HCT116 (cell line): ENCODE data around the gene RMI1.

Experiments
- EGR1 ChIP-seq: IDR thresholded peaks from 2 replicates; pipeline ENCODE4 v1.6.1; 2012; ENCODE audit warnings: low read depth
- EZH2 ChIP-seq: fragments of 200-600 bp; sonication (generic); IDR thresholded peaks from 2 replicates; pipeline ENCODE4 v1.6.1; 2017; ENCODE audit warnings: antibody characterized with exemption, mixed run types
- JUND ChIP-seq: IDR thresholded peaks from 2 replicates; pipeline ENCODE4 v1.6.1; 2012
- POLR2A ChIP-seq: IDR thresholded peaks from 2 replicates; pipeline ENCODE4 v1.7.0; 2011; ENCODE audit warnings: borderline replicate concordance; ENCODE audit not compliant: insufficient read depth, insufficient read length; ENCODE audit errors: extremely low read depth
- POLR2AphosphoS5 ChIP-seq: IDR thresholded peaks from 2 replicates; pipeline ENCODE4 v1.6.1; 2011; ENCODE audit warnings: mild to moderate bottlenecking, low read depth, low read length, moderate library complexity
- RAD21 ChIP-seq: IDR thresholded peaks from 2 replicates; pipeline ENCODE4 v1.6.1; 2012; ENCODE audit warnings: low read depth, mild to moderate bottlenecking
- SIN3A ChIP-seq: IDR thresholded peaks from 2 replicates; pipeline ENCODE4 v1.6.1; 2012; ENCODE audit warnings: low read depth
- SP1 ChIP-seq: IDR thresholded peaks from 2 replicates; pipeline ENCODE4 v1.6.1; 2012; ENCODE audit warnings: low read depth
- SRF ChIP-seq: IDR thresholded peaks from 2 replicates; pipeline ENCODE4 v1.6.1; 2012; ENCODE audit warnings: low read depth
- TF ChIP-seq, protein P1 (sequence below), 3 experiments: fragments of 200-600 bp in 1 of 3; sonication (generic) in 1 of 3; IDR thresholded peaks in 2 of 3; conservative IDR thresholded peaks in 1 of 3; 2 replicates each; pipeline ENCODE4 v1.5.1; 2012 to 2017; ENCODE audit warnings: low read depth in 2 of 3, low read length in 2 of 3, antibody characterized with exemption in 1 of 3, borderline replicate concordance in 1 of 3, control low read depth in 1 of 3, mild to moderate bottlenecking in 1 of 3, mixed read lengths in 1 of 3, mixed run types in 1 of 3, moderate library complexity in 1 of 3; ENCODE audit not compliant: insufficient read depth in 1 of 3
- TF ChIP-seq, protein P2 (sequence below): IDR thresholded peaks from 2 replicates; pipeline ENCODE4 v1.6.1; 2011; ENCODE audit warnings: mild to moderate bottlenecking, low read length, moderate library complexity; ENCODE audit not compliant: insufficient replicate concordance; ENCODE audit errors: extremely low read depth
- TF ChIP-seq, protein P3 (sequence below): IDR thresholded peaks from 2 replicates; pipeline ENCODE4 v1.6.1; 2012; ENCODE audit warnings: low read depth
- TF ChIP-seq, protein P4 (sequence below): IDR thresholded peaks from 2 replicates; pipeline ENCODE4 v1.6.1; 2012

DNA sequence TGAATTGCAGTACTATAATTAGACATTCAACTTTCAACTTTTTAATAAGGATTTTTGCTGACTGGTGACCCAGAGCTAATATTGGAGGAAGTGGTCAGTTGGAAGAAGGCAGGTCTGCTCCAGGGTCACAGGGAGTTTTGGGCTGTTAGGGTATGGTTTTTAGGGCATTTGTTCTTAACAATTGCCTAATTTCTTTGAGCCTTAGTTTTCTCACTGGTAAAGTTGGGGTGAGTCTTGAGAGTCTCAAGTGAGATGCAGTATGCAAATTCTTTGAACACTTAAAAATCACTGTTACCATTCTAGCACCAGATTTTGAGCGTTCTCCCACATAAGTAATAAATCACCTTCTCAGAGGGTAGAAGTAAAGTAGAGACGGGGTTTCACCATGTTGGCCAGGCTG is 50.9 kb downstream of the RMI1 start:
- TF ChIP-seq EZH2 (no peak), EGR1 (no peak), POLR2A (no peak), SIN3A (no peak), SRF (no peak), JUND (no peak), SP1 (no peak), RAD21 (no peak), POLR2AphosphoS5 (no peak)
- TF ChIP-seq, protein P1, sequence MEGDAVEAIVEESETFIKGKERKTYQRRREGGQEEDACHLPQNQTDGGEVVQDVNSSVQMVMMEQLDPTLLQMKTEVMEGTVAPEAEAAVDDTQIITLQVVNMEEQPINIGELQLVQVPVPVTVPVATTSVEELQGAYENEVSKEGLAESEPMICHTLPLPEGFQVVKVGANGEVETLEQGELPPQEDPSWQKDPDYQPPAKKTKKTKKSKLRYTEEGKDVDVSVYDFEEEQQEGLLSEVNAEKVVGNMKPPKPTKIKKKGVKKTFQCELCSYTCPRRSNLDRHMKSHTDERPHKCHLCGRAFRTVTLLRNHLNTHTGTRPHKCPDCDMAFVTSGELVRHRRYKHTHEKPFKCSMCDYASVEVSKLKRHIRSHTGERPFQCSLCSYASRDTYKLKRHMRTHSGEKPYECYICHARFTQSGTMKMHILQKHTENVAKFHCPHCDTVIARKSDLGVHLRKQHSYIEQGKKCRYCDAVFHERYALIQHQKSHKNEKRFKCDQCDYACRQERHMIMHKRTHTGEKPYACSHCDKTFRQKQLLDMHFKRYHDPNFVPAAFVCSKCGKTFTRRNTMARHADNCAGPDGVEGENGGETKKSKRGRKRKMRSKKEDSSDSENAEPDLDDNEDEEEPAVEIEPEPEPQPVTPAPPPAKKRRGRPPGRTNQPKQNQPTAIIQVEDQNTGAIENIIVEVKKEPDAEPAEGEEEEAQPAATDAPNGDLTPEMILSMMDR (IDR thresholded peaks at IDR 0.05 in 2 of 3, conservative IDR thresholded peaks at IDR 0.05 in 1 of 3; ENCODE audit: borderline replicate concordance in 1 of 3, insufficient read depth in 1 of 3, low read depth in 2 of 3, low read length in 2 of 3), result no peak
- TF ChIP-seq, protein P2, sequence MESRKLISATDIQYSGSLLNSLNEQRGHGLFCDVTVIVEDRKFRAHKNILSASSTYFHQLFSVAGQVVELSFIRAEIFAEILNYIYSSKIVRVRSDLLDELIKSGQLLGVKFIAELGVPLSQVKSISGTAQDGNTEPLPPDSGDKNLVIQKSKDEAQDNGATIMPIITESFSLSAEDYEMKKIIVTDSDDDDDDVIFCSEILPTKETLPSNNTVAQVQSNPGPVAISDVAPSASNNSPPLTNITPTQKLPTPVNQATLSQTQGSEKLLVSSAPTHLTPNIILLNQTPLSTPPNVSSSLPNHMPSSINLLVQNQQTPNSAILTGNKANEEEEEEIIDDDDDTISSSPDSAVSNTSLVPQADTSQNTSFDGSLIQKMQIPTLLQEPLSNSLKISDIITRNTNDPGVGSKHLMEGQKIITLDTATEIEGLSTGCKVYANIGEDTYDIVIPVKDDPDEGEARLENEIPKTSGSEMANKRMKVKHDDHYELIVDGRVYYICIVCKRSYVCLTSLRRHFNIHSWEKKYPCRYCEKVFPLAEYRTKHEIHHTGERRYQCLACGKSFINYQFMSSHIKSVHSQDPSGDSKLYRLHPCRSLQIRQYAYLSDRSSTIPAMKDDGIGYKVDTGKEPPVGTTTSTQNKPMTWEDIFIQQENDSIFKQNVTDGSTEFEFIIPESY, result no peak
- TF ChIP-seq, protein P3, sequence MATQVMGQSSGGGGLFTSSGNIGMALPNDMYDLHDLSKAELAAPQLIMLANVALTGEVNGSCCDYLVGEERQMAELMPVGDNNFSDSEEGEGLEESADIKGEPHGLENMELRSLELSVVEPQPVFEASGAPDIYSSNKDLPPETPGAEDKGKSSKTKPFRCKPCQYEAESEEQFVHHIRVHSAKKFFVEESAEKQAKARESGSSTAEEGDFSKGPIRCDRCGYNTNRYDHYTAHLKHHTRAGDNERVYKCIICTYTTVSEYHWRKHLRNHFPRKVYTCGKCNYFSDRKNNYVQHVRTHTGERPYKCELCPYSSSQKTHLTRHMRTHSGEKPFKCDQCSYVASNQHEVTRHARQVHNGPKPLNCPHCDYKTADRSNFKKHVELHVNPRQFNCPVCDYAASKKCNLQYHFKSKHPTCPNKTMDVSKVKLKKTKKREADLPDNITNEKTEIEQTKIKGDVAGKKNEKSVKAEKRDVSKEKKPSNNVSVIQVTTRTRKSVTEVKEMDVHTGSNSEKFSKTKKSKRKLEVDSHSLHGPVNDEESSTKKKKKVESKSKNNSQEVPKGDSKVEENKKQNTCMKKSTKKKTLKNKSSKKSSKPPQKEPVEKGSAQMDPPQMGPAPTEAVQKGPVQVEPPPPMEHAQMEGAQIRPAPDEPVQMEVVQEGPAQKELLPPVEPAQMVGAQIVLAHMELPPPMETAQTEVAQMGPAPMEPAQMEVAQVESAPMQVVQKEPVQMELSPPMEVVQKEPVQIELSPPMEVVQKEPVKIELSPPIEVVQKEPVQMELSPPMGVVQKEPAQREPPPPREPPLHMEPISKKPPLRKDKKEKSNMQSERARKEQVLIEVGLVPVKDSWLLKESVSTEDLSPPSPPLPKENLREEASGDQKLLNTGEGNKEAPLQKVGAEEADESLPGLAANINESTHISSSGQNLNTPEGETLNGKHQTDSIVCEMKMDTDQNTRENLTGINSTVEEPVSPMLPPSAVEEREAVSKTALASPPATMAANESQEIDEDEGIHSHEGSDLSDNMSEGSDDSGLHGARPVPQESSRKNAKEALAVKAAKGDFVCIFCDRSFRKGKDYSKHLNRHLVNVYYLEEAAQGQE, result no peak
- TF ChIP-seq, protein P4, sequence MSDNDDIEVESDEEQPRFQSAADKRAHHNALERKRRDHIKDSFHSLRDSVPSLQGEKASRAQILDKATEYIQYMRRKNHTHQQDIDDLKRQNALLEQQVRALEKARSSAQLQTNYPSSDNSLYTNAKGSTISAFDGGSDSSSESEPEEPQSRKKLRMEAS, result no peak
